HG02870 (cell line): ENCODE measurements around the gene SPACA6.

Source experiments
- ATAC-seq: cut with Tn5 transposase; IDR thresholded peaks from one replicate; pipeline ENCODE4 v1.9.1; 2021; ENCODE audit warnings: mild to moderate bottlenecking, moderate library complexity; ENCODE audit not compliant: unreplicated experiment

SPACA6 gene

GRCh38 chr19:51688671-51689571, 4.2 kb upstream of the SPACA6 start:
- no peak for ATAC-seq

GRCh38 chr19:51689751-51690453, 3.2 kb upstream of the SPACA6 start:
- no peak for ATAC-seq

DNA sequence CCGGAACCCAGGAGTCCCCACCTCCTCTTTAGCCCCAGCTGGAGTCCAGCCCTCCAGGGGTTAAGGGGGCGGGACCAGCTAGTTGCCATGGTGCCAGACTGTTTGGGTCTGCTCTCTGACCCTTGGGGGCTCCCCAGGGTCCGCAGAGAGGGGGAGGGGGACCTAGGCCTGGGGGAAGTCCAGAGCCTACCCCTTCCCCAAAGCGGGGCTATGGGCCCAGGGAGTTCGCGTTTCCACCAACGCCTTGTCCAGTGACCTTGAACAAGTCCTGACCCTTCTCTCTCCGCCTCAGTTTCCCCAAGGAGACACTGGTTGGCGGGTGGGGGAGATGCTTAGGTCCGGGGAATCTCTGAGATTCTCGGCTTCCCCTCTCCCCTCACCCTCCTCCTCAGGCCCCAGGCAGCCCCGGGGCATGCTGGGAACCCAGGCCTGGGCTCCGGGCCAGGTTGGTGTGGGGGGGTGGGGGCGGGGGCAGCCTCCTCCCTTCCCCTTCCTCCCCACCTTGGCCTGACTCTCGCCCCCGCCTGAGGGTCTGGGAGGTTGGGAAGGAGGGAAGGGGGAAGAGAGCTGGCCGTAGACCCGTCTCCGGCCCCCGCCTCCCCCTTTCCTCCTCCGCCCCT, 2.6 kb upstream of the SPACA6 start:
- ATAC-seq = no peak

- no peak for ATAC-seq
Measured at GRCh38 chr19:51691074-51691583, 2.0 kb upstream of the SPACA6 start.

DNA sequence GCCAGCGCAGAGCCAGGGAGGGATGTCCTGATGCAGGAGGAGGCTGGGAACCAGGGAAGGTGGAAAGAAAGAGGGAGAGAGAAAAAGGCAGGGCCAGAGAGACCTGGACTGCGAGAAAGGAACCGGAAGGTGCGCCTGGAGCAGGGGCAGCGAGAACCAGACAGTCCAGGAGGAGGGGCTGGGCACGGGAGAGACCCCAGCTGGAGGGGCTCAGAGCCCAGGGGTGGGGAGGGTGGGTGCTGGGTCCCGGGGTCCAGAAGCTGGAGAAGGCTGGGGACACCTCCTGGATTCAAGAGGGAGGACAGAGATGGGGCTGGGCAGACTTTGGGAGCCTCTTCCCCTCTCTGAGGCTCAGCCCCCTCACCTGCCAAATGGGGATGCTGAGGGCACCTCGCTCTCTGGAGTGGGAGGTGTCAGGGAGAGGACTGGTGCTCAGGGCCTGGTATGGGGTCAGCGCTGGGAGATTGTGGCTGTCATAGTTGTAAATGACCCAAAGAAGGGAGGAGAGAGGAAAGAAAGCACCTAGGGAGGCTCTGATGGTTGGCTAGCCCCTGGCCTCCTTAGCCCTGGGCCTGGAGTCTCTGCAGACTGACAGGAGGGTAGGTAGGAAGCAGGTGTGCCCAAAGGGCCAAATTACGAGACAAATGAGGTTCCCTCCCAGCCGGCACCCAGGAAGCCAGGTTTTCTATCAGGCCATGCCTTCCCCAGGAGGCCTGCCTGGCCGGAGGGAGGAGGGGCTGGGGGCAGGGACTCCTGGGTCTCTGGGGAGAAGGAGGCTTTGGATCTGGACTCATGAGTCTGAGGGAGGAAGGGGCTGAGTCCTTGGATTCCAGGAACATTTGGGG, 1.3 kb upstream of the SPACA6 start:
- no peak for ATAC-seq

- no peak for ATAC-seq
Measured at GRCh38 chr19:51692468-51692867, 662 bp upstream of the SPACA6 start.

GRCh38 chr19:51693819-51694218, 689 bp downstream of the SPACA6 start:
- ATAC-seq = no peak

GRCh38 chr19:51694318-51695085, 1.4 kb downstream of the SPACA6 start:
- ATAC-seq = no peak

- ATAC-seq = no peak
Measured at GRCh38 chr19:51695088-51695487, 2.0 kb downstream of the SPACA6 start.

DNA sequence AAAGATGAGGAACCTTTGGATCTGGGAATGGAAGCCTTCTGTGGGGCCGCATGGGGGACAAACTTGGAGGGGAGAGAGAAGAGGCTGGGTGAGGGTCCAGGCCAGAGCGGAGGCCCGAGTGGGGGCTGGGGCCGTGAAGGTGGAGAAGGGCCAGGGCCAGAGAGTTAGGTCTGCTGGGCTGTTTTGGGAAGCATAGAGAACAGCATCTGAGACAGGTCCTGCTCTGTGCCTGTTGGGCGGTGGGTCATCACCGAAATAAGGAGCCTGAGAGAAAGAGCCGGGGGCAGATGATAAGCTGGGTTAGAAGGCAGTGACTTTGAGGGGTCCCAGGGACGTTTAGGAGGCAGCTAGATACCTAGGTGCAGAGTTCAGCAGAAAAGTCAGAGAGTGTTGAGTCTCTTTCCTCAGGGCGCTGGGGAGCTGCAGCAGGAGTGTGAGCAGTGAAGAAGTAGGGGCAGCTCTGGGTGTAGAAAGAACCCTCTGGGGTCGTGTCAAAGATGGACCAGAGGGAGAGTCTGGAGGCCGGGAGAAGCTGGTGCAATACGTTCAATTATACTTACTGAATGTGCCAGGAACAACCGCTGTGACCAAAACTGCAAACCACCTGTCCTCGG, 2.7 kb downstream of the SPACA6 start:
- ATAC-seq = no peak

DNA sequence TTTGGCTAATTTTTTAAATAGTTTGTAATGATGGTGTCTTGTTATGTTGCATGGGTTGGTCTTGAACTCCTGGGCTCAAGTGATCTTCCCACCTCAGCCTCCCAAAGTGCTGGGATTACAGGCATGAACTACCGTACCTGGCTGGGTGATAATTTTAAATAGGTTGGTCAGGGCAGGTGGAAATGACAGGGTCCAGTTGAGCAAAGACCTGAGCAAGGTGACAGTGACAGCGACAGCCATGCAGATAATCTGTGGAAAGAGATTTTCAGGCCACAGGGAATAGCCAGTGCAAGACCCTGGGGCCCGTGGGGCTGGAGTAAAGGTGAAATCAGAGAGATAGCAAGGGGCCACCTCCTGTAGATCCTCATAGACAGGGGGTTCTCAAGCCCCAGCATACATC, 3.5 kb downstream of the SPACA6 start:
- no peak for ATAC-seq

DNA sequence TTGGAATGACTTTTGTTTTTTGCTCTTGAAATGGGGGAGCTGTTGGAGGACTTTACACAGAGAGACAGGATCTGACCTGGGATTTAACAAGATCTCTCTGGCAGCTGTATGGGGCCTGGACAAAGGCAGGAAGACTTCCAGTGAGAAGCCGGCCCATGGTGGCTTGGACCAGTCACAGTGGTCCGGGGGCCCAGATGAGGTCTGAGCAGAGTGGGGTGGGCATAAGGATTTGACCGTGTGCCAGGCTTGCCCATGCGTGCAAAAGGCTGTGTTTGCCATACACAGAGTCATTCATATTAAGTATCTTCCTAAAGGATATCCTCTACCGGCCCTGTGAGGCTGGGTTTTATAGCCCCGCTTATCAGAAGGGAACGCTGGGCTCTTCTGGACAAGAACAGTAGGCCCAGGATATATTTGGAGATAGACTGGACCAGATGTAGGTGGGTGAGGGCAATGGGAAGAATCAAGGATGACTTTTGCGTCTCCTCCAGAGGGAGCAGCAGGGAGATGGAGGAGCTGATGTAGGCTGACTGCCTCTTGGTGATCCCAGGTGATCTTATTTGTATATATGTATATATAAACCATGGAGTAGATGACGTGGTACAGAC, 4.1 kb downstream of the SPACA6 start:
- ATAC-seq = no peak

GRCh38 chr19:51698296-51698695, 5.2 kb downstream of the SPACA6 start:
- ATAC-seq = no peak

DNA sequence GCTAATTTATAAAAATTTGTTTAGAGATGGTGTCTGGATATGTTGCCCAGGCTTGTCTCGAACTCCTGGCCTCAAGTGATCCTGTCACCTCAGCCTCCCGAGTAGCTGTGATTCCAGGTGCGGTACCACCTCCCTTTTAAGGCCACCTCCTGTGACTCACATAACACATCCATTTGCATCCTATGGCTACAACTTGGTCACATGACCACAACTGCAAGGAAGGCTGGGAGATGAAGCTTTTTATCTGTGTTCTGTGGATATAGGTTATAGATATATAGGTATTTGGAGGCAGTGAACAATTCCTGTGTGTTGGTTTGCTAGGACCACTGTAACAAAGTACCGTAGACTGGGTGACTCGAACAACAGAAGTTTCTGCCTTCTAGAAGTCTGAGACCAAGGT, 6.0 kb downstream of the SPACA6 start:
- no peak for ATAC-seq

DNA sequence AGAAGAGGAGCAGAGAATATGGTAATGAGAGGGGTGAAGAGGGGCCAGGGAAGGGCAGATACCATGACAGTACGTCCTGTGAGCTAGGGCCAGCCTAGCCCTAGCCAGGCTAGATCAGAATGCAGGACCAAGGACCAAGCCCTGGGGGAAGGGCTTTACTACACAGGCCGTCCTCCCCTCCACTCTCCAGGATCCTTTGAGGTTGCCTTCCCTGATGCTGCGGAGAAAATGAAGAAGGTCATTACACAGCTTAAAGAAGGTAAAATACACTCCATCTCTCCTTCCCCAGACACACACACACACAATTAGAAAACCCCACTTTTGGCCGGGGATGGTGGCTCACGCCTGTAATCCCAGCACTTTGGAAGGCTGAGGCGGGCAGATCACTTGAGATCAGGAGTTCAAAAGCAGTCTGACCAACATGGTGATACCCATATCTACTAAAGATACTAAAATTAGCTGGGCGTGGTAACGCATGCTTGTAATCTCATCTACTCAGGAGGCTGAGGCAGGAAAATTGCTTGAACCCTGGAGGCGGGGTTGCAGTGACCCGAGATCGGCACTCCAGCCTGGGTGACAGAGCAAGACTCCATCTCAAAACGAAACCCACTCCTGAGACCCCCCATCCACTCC, 8.5 kb downstream of the SPACA6 start:
- no peak for ATAC-seq

- no peak for ATAC-seq
Measured at GRCh38 chr19:51702103-51702824, 9.1 kb downstream of the SPACA6 start.

- no peak for ATAC-seq
Measured at GRCh38 chr19:51702825-51703574, 9.9 kb downstream of the SPACA6 start.
